ENCODE data around the gene ITM2C.

Gene ITM2C

GRCh38 chr2:230843132-230843531, 21.6 kb upstream of the ITM2C start:
- TF ChIP-seq REST (IDR thresholded peaks at IDR 0.05; ENCODE audit: insufficient replicate concordance, low read depth) = no peak
- no peak for TF ChIP-seq CTCF (IDR thresholded peaks at IDR 0.05; ENCODE audit: insufficient read depth, low read length)
- no peak for TF ChIP-seq POLR2AphosphoS5 (IDR thresholded peaks at IDR 0.05; ENCODE audit: low read depth)
- no peak for TF ChIP-seq GABPA (IDR thresholded peaks at IDR 0.05; ENCODE audit: low read depth)
- TF ChIP-seq SPI1 (IDR thresholded peaks at IDR 0.05; ENCODE audit: borderline replicate concordance, low read depth) = no peak
- no peak for DNase-seq (ENCODE audit: low read depth in 1 of 2, low spot score in 1 of 2)
- no peak overlapping the region for H3K27ac ChIP-seq (replicated peaks)
- H3K27me3 ChIP-seq (ENCODE audit: insufficient read depth, poor library complexity, severe bottlenecking) = no peaks in the 10 kb centered on the region
- no peak overlapping the region for H3K4me3 ChIP-seq (replicated peaks; ENCODE audit: insufficient read depth, low read length)

GRCh38 chr2:230846360-230846759, 18.4 kb upstream of the ITM2C start:
- TF ChIP-seq REST (IDR thresholded peaks at IDR 0.05; ENCODE audit: insufficient replicate concordance, low read depth) (no peak), POLR2AphosphoS5 (IDR thresholded peaks at IDR 0.05; ENCODE audit: low read depth) (no peak), SPI1 (IDR thresholded peaks at IDR 0.05; ENCODE audit: borderline replicate concordance, low read depth) (no peak), CTCF (IDR thresholded peaks at IDR 0.05; ENCODE audit: insufficient read depth, low read length) (no peak), GABPA (IDR thresholded peaks at IDR 0.05; ENCODE audit: low read depth) (no peak)
- H3K27me3 ChIP-seq (ENCODE audit: insufficient read depth, poor library complexity, severe bottlenecking) = no peaks in the 10 kb centered on the region
- H3K4me3 ChIP-seq (replicated peaks; ENCODE audit: insufficient read depth, low read length) = no peak overlapping the region
- no peak for DNase-seq (ENCODE audit: low read depth in 1 of 2, low spot score in 1 of 2)
- no peak overlapping the region for H3K27ac ChIP-seq (replicated peaks)

DNA sequence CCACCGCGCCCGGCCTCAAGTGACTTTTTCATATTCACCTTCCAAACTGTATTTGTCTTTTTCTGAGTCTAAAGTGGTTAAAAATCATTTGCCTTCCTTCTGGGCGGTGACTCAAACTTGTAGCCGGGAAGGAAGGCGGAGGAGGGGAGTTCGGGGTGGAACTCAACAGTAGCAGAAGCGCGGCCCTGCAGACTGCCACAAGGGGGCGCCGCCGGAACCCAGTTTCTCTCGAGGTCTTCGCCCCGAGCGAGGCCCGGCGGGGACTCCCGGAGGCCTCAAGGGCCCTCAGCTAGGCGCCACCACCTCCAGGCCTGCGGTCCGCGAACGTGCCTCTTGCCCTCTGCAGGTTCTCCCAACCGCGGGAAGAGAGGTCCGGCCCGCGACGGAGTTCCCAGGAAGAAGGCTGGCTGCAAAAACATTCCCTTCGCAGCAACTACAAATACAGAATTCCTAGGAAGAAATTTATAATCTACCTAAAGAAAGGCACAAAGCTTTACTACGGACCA, 16.8 kb upstream of the ITM2C start:
- TF ChIP-seq SPI1 (IDR thresholded peaks at IDR 0.05; ENCODE audit: borderline replicate concordance, low read depth) (no peak), GABPA (IDR thresholded peaks at IDR 0.05; ENCODE audit: low read depth) (no peak), POLR2AphosphoS5 (IDR thresholded peaks at IDR 0.05; ENCODE audit: low read depth) (no peak), CTCF (IDR thresholded peaks at IDR 0.05; ENCODE audit: insufficient read depth, low read length) (peak; percentile 80), REST (IDR thresholded peaks at IDR 0.05; ENCODE audit: insufficient replicate concordance, low read depth) (no peak)
- Histone ChIP-seq H3K27ac (replicated peaks) (no peak overlapping the region), H3K27me3 (ENCODE audit: insufficient read depth, poor library complexity, severe bottlenecking) (no peaks in the 10 kb centered on the region), H3K4me3 (replicated peaks; ENCODE audit: insufficient read depth, low read length) (no peak overlapping the region)
- DNase-seq (ENCODE audit: low read depth in 1 of 2, low spot score in 1 of 2) = peak; percentile 60 to 86
